ENCODE results near the gene SEC14L1. TPM values are rescaled to one million over a fixed set of nuclear protein-coding genes. Genes with fewer than 3 reads are reported as not detected.

SEC14L1 gene
- polyA plus RNA-seq, 1 experiment = 25.2 TPM

GRCh38 chr17:77146246-77146632 lies 5.5 kb downstream of the SEC14L1 start:
- Histone ChIP-seq H3K27me3 (ENCODE audit: control insufficient read depth, insufficient read depth, low read length) (no peaks in the 10 kb centered on the region), H3K36me3 (ENCODE audit: control insufficient read depth, insufficient read depth, low read length) (peaks cover 3% of the 10 kb centered on the region), H3K4me3 (ENCODE audit: low read depth, low read length) (no peak overlapping the region)
- no peak for DNase-seq (ENCODE audit: low read depth)
- POLR2A ChIA-PET = interaction anchor here (0.6 kb wide), 1 partner anchor 12 kb away, joined by 4 read pairs; no protein-coding TSS in a partner anchor
- no peak for TF ChIP-seq CTCF (IDR thresholded peaks at IDR 0.05; ENCODE audit: insufficient read depth, low read depth, low read length)
- CTCF ChIA-PET = interaction anchor here (0.6 to 1.6 kb wide), 5 partner anchors 17 to 349 kb away, joined by 3 to 7 read pairs (median 5); no protein-coding TSS in a partner anchor

GRCh38 chr17:77146882-77147281 lies 6.1 kb downstream of the SEC14L1 start:
- H3K36me3 ChIP-seq (ENCODE audit: control insufficient read depth, insufficient read depth, low read length) = peaks cover 3% of the 10 kb centered on the region
- no peak overlapping the region for H3K4me3 ChIP-seq (ENCODE audit: low read depth, low read length)
- CTCF ChIA-PET = no interaction called here
- TF ChIP-seq CTCF (IDR thresholded peaks at IDR 0.05; ENCODE audit: insufficient read depth, low read depth, low read length) = no peak
- H3K27me3 ChIP-seq (ENCODE audit: control insufficient read depth, insufficient read depth, low read length) = no peaks in the 10 kb centered on the region
- POLR2A ChIA-PET = no interaction called here
- DNase-seq (ENCODE audit: low read depth) = no peak

- Histone ChIP-seq H3K27me3 (ENCODE audit: control insufficient read depth, insufficient read depth, low read length) (no peaks in the 10 kb centered on the region), H3K36me3 (ENCODE audit: control insufficient read depth, insufficient read depth, low read length) (peaks cover 3% of the 10 kb centered on the region), H3K4me3 (ENCODE audit: low read depth, low read length) (no peak overlapping the region)
- POLR2A ChIA-PET = no interaction called here
- CTCF ChIA-PET = no interaction called here
- no peak for TF ChIP-seq CTCF (IDR thresholded peaks at IDR 0.05; ENCODE audit: insufficient read depth, low read depth, low read length)
- no peak for DNase-seq (ENCODE audit: low read depth)
Observed at GRCh38 chr17:77147357-77147801, 6.6 kb downstream of the SEC14L1 start.

- no peak for TF ChIP-seq CTCF (IDR thresholded peaks at IDR 0.05; ENCODE audit: insufficient read depth, low read depth, low read length)
- DNase-seq (ENCODE audit: low read depth) = no peak
Observed at GRCh38 chr17:77148077-77148939, 7.5 kb downstream of the SEC14L1 start.

GRCh38 chr17:77148940-77149510 lies 8.3 kb downstream of the SEC14L1 start:
- TF ChIP-seq CTCF (IDR thresholded peaks at IDR 0.05; ENCODE audit: insufficient read depth, low read depth, low read length) = no peak
- DNase-seq (ENCODE audit: low read depth) = no peak
- Histone ChIP-seq H3K27me3 (ENCODE audit: control insufficient read depth, insufficient read depth, low read length) (no peaks in the 10 kb centered on the region), H3K4me3 (ENCODE audit: low read depth, low read length) (no peak overlapping the region), H3K36me3 (ENCODE audit: control insufficient read depth, insufficient read depth, low read length) (peaks cover 3% of the 10 kb centered on the region)
- ChIA-PET CTCF (no interaction called here), POLR2A (no interaction called here)

More at GRCh38 chr17:77148077-77148939, 7.5 kb downstream of the SEC14L1 start:
- H3K36me3 ChIP-seq (ENCODE audit: control insufficient read depth, insufficient read depth, low read length) = peaks cover 3% of the 10 kb centered on the region
- CTCF ChIA-PET = no interaction called here
- no peak overlapping the region for H3K4me3 ChIP-seq (ENCODE audit: low read depth, low read length)
- POLR2A ChIA-PET = no interaction called here
- H3K27me3 ChIP-seq (ENCODE audit: control insufficient read depth, insufficient read depth, low read length) = no peaks in the 10 kb centered on the region
